HG02981 (cell line): ENCODE results near the gene HOXC5.

Source experiments
- ATAC-seq: cut with Tn5 transposase; IDR thresholded peaks from one replicate; pipeline ENCODE4 v1.9.1; 2021; ENCODE audit warnings: mild to moderate bottlenecking, moderate library complexity; ENCODE audit not compliant: unreplicated experiment

The HOXC5 gene

GRCh38 chr12:54019091-54019811 is 13.6 kb upstream of the HOXC5 start:
- ATAC-seq: no peak

- ATAC-seq: no peak
Observed at GRCh38 chr12:54019924-54020590, 12.8 kb upstream of the HOXC5 start.

- no peak for ATAC-seq
Observed at GRCh38 chr12:54020591-54021405, 12.1 kb upstream of the HOXC5 start.

- no peak for ATAC-seq
Observed at GRCh38 chr12:54021432-54022013, 11.3 kb upstream of the HOXC5 start.

GRCh38 chr12:54022960-54023884 is 9.6 kb upstream of the HOXC5 start:
- no peak for ATAC-seq

- no peak for ATAC-seq
Observed at GRCh38 chr12:54024127-54024526, 8.7 kb upstream of the HOXC5 start.

- no peak for ATAC-seq
Observed at GRCh38 chr12:54024581-54025305, 8.1 kb upstream of the HOXC5 start.

GRCh38 chr12:54025499-54026405 is 7.1 kb upstream of the HOXC5 start:
- ATAC-seq: no peak

- no peak for ATAC-seq
Observed at GRCh38 chr12:54026640-54027441, 6.0 kb upstream of the HOXC5 start.

GRCh38 chr12:54027442-54027786 is 5.4 kb upstream of the HOXC5 start:
- no peak for ATAC-seq

GRCh38 chr12:54028314-54029201 is 4.3 kb upstream of the HOXC5 start, which contains the start of gene HOXC6:
TSS of gene HOXC6 (plus strand) at chr12:54028440. CDS start at chr12:54028522, 82 bp downstream.
- ATAC-seq: no peak

GRCh38 chr12:54029529-54030441 is 3.1 kb upstream of the HOXC5 start:
- ATAC-seq: no peak

GRCh38 chr12:54030442-54030801 is 2.4 kb upstream of the HOXC5 start:
- ATAC-seq: no peak

GRCh38 chr12:54030889-54031471 is 1.9 kb upstream of the HOXC5 start:
- ATAC-seq: no peak

- no peak for ATAC-seq
Observed at GRCh38 chr12:54031480-54031879, 1.4 kb upstream of the HOXC5 start.
